AG09309 (cell line): ENCODE results near the gene MATN1.

Experiments used
- DNase-seq: peaks from one replicate; pipeline ENCODE4 v3.0.0-alpha.2; 2010; ENCODE audit warnings: low read depth
- H3K4me3 ChIP-seq: 2 replicates; pipeline ENCODE4 v1.5.1; 2011; ENCODE audit warnings: mild to moderate bottlenecking, low read depth, low read length, moderate library complexity; ENCODE audit not compliant: control insufficient read depth
- TF ChIP-seq, protein P1 (sequence below): IDR thresholded peaks from 2 replicates; pipeline ENCODE4 v1.5.1; 2011; ENCODE audit warnings: mild to moderate bottlenecking, low read depth, low read length, inconsistent platforms; ENCODE audit not compliant: insufficient read depth, control insufficient read depth; ENCODE audit errors: missing control alignments

The MATN1 gene

DNA sequence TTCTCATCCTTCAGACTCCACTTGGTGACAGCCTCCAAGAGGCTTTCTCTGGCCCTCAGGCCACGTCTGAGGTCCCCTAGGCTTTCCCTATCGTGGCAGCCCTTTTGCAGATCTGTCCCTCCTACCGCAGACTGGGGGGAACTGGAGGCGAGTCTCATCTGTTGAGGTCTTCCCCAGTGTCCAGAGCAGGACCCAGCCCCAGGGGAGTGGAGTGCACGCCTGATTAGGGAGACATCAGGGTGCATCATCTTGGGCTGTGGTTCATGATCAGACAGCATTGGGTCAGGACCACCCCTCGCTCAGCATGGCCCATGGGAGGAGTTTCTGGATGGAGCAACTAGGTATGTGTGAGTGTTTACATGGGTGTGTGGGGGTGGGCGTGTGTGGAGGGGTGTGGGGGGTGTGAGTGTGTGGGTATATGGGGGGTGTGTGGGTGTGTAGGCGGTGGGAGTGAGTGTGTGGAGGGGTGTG is 8.5 kb upstream of the MATN1 start:
- no peak for DNase-seq
- TF ChIP-seq, protein P1, sequence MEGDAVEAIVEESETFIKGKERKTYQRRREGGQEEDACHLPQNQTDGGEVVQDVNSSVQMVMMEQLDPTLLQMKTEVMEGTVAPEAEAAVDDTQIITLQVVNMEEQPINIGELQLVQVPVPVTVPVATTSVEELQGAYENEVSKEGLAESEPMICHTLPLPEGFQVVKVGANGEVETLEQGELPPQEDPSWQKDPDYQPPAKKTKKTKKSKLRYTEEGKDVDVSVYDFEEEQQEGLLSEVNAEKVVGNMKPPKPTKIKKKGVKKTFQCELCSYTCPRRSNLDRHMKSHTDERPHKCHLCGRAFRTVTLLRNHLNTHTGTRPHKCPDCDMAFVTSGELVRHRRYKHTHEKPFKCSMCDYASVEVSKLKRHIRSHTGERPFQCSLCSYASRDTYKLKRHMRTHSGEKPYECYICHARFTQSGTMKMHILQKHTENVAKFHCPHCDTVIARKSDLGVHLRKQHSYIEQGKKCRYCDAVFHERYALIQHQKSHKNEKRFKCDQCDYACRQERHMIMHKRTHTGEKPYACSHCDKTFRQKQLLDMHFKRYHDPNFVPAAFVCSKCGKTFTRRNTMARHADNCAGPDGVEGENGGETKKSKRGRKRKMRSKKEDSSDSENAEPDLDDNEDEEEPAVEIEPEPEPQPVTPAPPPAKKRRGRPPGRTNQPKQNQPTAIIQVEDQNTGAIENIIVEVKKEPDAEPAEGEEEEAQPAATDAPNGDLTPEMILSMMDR = no peak
- H3K4me3 ChIP-seq = no peak overlapping the region

DNA sequence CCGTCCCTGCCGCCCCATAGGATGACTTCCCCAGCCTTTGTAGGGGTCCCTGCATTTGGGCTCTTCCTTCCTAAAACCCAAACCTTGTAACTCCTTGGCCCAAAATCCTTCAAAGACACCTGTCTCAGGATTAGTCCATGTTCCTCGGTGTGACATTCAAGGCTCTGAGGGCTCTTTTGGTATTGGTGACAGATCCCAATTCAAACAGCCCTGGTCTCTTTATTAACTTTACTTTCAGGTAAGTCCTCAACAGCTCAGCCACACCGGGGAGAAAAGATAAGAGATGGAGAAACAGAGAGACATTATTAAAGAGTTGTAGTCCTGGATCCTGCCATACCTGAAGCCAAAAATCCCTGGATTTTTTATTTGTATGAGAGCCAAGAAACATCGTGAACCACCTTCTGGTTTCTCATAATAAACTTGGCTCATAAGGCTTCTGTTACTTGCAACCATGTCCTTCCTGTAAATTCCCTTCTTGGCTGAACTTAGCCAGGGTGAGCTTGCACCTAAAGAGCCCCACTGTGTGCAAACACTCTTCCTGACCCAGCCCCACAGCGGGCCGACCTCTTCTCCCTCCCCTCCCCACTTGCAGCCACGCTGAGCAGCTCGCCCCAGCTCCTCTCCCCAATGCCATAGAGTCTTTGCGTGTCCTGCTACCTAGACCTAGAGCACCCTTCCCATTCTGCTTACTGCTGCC is 7.9 kb upstream of the MATN1 start:
- TF ChIP-seq, protein P1 = no peak
- H3K4me3 ChIP-seq = no peak overlapping the region
- DNase-seq = no peak

DNA sequence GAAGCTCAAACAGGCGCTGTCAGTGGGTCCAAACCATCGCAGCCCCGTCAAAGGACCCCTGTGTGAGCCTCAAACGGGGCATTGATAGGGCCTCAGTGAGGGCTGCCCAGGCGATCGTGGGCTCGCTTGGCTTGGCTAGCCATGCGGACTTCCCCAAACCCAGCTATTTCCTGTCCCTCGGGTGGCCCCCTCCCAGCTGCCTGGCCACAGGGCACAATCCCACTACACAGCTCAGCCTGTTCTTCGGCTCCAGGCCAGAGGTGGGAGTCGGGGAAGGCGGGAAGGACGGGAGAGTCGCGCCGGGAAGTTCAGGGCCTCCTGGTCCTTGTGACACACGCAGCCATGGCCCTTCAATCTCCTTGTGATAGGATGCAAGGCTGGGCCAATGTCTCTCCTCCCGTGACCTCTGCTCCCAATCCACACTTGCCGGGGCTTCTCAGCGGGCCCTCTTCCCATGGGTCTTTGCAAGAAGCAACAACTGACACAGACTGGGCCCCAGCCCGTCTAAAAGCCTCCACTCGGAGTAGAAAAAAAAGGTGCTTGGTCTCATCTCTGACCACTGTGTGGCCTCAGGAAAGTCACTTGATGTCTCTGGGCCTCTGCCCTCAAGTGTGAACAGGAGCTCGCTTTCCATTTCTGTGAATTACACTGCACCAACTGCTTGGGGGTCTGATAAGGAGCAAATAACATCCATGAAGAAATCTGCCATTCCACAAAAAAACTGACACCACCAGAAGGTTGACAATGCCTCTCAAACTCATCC is 7.1 kb upstream of the MATN1 start:
- TF ChIP-seq, protein P1 = no peak
- H3K4me3 ChIP-seq = no peak overlapping the region
- no peak for DNase-seq

DNA sequence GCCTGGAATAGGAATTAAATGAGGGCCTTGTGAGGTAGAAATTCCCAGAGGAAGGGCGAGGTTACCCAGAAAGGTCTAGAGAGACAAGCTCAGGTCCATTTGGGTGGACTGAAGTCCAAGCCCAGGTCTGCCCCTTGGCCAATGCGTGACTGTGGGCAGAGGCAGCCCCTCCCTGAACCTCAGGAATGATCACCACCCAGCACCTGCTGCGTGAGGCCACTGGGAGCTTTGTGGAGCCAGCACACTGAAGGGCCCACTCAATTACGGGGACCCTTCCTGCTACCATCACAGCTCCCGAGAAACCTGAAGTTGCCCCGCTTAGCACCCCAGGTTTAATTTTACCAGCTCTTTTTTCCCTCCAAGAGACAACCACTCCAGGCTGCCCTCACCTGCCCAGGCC is 6.5 kb upstream of the MATN1 start:
- no peak overlapping the region for H3K4me3 ChIP-seq
- no peak for DNase-seq
- TF ChIP-seq, protein P1 = no peak

DNA sequence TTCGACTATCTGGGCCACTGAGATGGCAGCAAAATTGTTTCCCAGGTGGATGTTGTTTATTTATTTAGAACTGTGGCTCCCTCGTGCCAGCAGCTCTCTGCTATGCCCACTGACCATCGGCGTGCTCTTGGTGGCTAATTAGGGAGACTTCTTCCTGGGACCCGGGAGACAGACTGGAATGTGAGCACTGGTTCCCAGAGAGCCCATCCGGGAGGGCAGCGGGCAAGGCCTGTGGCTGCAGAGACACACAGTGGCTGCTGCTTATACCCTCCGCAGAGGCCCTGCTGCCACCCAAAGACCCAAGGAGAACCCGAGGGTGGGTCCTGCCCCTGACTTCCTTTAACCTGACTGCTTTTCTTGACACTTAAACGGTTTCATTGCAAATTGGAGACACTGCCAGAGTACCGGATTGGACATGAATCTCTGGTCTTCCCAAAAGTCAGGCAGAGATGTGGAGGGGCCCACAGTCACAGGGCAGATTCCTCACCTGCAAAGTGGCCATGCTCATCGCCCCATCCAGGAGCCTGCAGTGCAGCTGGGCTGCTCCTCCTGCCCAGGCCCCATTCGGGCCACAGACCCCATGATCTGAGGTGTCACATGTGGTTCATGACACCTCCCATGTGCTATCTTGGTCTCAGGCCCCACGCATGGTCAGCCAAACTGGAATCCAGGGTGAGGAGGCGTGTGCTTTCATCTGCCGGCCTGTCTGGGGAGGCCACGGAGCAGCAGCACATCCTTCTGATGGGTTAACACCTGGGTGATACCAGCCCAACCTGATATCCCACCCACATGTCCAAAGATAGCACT is 5.7 kb upstream of the MATN1 start:
- DNase-seq = no peak
- TF ChIP-seq, protein P1 = no peak
- H3K4me3 ChIP-seq = no peak overlapping the region

DNA sequence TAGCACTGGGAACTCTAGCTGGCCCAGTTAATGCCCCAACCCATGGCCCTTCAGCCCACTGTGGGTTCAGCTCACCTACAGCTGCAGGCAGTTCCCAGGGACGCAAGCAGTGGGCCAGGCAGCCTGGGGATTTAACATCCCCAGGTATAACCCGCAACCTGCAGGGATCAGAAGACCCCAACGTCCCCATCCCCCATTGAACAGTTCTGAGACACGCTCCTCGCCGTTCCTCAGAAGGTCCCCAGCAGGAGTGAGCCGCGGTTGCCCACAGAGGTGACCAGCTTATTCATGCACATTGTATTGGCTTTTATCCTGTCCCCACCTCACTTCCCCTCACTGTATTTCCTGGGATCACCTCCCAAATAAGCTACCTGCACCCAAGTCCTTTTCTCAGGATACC is 5.0 kb upstream of the MATN1 start:
- TF ChIP-seq, protein P1 = no peak
- no peak overlapping the region for H3K4me3 ChIP-seq
- no peak for DNase-seq
